Calu3 (cell line): ENCODE results near the gene ATG9A. TPM values are rescaled to one million over a fixed set of nuclear protein-coding genes. Genes with fewer than 3 reads are reported as not detected.

Experiments
- BruUV-seq: library from RNA; stranded (reverse); fragments of 400-500 nt; replicated peaks from 2 replicates; lab custom pipeline; 2021; lab: Mats Ljungman, UMichigan
- CTCF ChIA-PET: fragments of 300-600 bp; sonication (Branson Sonifier 250); formaldehyde crosslinking; loops from one replicate; lab custom pipeline; 2022; ENCODE audit warnings: antibody characterized with exemption; lab: Charles Lee
- DNase-seq: peaks from one replicate; pipeline ENCODE4 v3.0.0; 2022
- H3K27ac Mint-ChIP-seq: one replicate; pipeline ENCODE4 v1.8.0; 2022; ENCODE audit warnings: mixed read lengths; ENCODE audit not compliant: unreplicated experiment
- H3K27me3 Mint-ChIP-seq: one replicate; pipeline ENCODE4 v1.8.0; 2022; ENCODE audit warnings: mixed read lengths; ENCODE audit not compliant: unreplicated experiment
- H3K36me3 Mint-ChIP-seq: one replicate; pipeline ENCODE4 v1.8.0; 2022; ENCODE audit warnings: mild to moderate bottlenecking, moderate library complexity, mixed read lengths; ENCODE audit not compliant: insufficient read depth, unreplicated experiment
- H3K4me1 Mint-ChIP-seq: one replicate; pipeline ENCODE4 v1.8.0; 2022; ENCODE audit warnings: mild to moderate bottlenecking, low read depth, mixed read lengths; ENCODE audit not compliant: unreplicated experiment
- H3K4me3 Mint-ChIP-seq: one replicate; pipeline ENCODE4 v1.8.0; 2022; ENCODE audit warnings: mild to moderate bottlenecking, low read depth, moderate library complexity, mixed read lengths; ENCODE audit not compliant: unreplicated experiment
- H3K9me3 Mint-ChIP-seq: one replicate; pipeline ENCODE4 v1.8.0; 2022; ENCODE audit warnings: low read depth, mixed read lengths; ENCODE audit not compliant: unreplicated experiment
- CTCF ChIP-seq: fragments of 200-600 bp; IDR thresholded peaks from one replicate; pipeline ENCODE4 v1.8.0; 2022; ENCODE audit warnings: antibody characterized with exemption; ENCODE audit not compliant: unreplicated experiment
- intact Hi-C: fragments of 100-400 bp; cut with micrococcal nuclease; formaldehyde crosslinking; loops from one replicate; pipeline ENCODE4 v1.10.0; 2022; ENCODE audit not compliant: unreplicated experiment
- total RNA-seq: library from RNA; stranded (reverse); gene quantifications from 2 replicates; pipeline ENCODE4 v1.2.3, GENCODE V29; 2022

The ATG9A gene
- total RNA-seq, 1 experiment from 2014 or later = 42.4 TPM

GRCh38 chr2:219245899-219246230, 16.4 kb upstream of the ATG9A start:
- Mint-ChIP-seq H3K27me3 (no peaks in the 10 kb centered on the region), H3K4me3 (peak overlapping the region; percentile 79), H3K36me3 (peaks cover 44% of the 10 kb centered on the region), H3K9me3 (no peaks in the 10 kb centered on the region), H3K27ac (peak overlapping the region; percentile 79), H3K4me1 (peaks cover 30% of the 10 kb centered on the region)
- BruUV-seq = no TSS peak
- no peak for DNase-seq
- CTCF ChIA-PET = interaction anchor here (1.0 to 1.7 kb wide), 5 partner anchors 8 to 49 kb away, joined by 3 to 6 read pairs (median 3); partner anchors contain the start of genes DNAJB2 and TUBA4A
- TF ChIP-seq CTCF = no peak
- intact Hi-C loops = no loop called here

GRCh38 chr2:219245148-219245898, 15.9 kb upstream of the ATG9A start, which contains the start of the genes GLB1L and STK16:
GLB1L (minus strand) TSS chr2:219245444; CDS start chr2:219243573, 1,871 bp downstream.
STK16 (plus strand) TSS chr2:219245479; CDS start chr2:219246000, 521 bp downstream.
- Mint-ChIP-seq H3K9me3 (no peaks in the 10 kb centered on the region), H3K27me3 (no peaks in the 10 kb centered on the region), H3K36me3 (peaks cover 42% of the 10 kb centered on the region), H3K4me1 (peaks cover 24% of the 10 kb centered on the region), H3K4me3 (peak within 1 kb of the TSS; percentile 79), H3K27ac (peak within 1 kb of the TSS; percentile 79)
- no peak for TF ChIP-seq CTCF
- intact Hi-C loops = no loop called here
- DNase-seq = peak; percentile 94
- BruUV-seq = no TSS peak
- CTCF ChIA-PET = interaction anchor here (0.6 to 1.7 kb wide), 10 partner anchors 8 to 50 kb away, joined by 3 to 7 read pairs (median 3); partner anchors contain the start of genes ANKZF1, ATG9A, DNAJB2 and TUBA4A

- H3K27ac Mint-ChIP-seq = peak overlapping the region; percentile 79
- H3K9me3 Mint-ChIP-seq = no peaks in the 10 kb centered on the region
- peaks cover 37% of the 10 kb centered on the region for H3K36me3 Mint-ChIP-seq
- intact Hi-C loops = no loop called here
- no peak for DNase-seq
- peak overlapping the region; percentile 79 for H3K4me3 Mint-ChIP-seq
- H3K27me3 Mint-ChIP-seq = no peaks in the 10 kb centered on the region
- TF ChIP-seq CTCF = no peak
- peaks cover 19% of the 10 kb centered on the region for H3K4me1 Mint-ChIP-seq
- CTCF ChIA-PET = interaction anchor here (0.6 to 1.7 kb wide), 9 partner anchors 9 to 50 kb away, joined by 3 to 7 read pairs (median 3); partner anchors contain the start of genes ANKZF1, ATG9A and TUBA4A
- BruUV-seq = TSS peak; percentile 45
Observed at GRCh38 chr2:219244789-219245147, 15.3 kb upstream of the ATG9A start.

- CTCF ChIA-PET = no interaction called here
- H3K27ac Mint-ChIP-seq = no peak overlapping the region
- no peak for DNase-seq
- no TSS peak for BruUV-seq
- no peak for TF ChIP-seq CTCF
- intact Hi-C loops = no loop called here
- no peaks in the 10 kb centered on the region for H3K27me3 Mint-ChIP-seq
- H3K36me3 Mint-ChIP-seq = peaks cover 25% of the 10 kb centered on the region
- no peak overlapping the region for H3K4me3 Mint-ChIP-seq
- no peaks in the 10 kb centered on the region for H3K9me3 Mint-ChIP-seq
- H3K4me1 Mint-ChIP-seq = peaks cover 5% of the 10 kb centered on the region
Observed at GRCh38 chr2:219243291-219243761, 13.9 kb upstream of the ATG9A start.
